GM18868 (cell line): Measurements from ENCODE around the gene UBE2F.
"Not testable (repeated sequence)": the region's sequence is repeated elsewhere in the genome, so short reads cannot be mapped to it uniquely, and the experiment has no call there.

Experiments used
- ATAC-seq: cut with Tn5 transposase; IDR thresholded peaks from one replicate; pipeline ENCODE4 v1.9.1; 2021; ENCODE audit warnings: mild to moderate bottlenecking, moderate library complexity; ENCODE audit not compliant: unreplicated experiment

Gene UBE2F

GRCh38 chr2:238013806-238014205 is 47.0 kb downstream of the UBE2F start:
- no peak for ATAC-seq

- no peak for ATAC-seq
These were observed 48.9 kb downstream of the UBE2F start for GRCh38 chr2:238015705-238016104.

DNA sequence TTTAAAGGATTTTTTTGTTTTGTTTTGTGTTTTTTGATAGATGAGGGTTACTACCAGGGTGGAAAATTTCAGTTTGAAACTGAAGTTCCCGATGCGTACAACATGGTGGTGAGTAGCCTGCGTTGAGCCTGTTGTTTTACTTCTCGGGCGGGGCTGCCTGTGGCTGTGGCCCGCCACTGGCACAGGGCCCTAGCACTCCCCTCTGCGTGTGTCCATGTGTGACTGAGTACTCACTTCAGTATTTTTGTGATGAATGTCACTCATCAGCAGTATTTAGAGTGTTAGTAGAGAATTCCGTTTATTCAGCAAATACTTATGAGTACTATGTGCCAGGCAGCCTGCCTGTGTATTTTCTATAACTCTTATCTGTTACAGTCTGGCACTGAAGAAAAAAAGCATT is 49.7 kb downstream of the UBE2F start:
- ATAC-seq = no peak

- ATAC-seq = no peak
These were observed 53.1 kb downstream of the UBE2F start for GRCh38 chr2:238019962-238020361.

DNA sequence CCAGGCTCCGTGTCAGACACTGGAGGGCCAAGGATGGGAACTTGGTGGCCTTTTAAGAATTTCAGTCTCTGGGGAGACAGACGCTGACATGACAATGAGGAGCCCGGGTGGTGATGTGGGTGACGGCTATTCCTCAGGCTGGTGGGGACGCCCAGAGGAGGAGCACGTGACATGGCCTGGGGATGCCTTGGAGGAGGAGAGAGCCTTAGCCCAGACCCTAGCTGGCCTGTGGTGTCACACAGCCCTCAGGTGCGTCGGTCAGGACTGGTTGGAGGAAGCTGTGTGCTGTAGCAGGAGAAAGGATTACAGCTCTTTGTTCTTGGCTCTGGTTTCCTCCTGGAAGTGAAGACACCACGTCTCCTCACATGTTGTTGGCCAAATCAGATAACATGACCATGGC is 54.0 kb downstream of the UBE2F start:
- ATAC-seq = no peak

- no peak for ATAC-seq
These were observed 54.5 kb downstream of the UBE2F start for GRCh38 chr2:238021327-238021726.

DNA sequence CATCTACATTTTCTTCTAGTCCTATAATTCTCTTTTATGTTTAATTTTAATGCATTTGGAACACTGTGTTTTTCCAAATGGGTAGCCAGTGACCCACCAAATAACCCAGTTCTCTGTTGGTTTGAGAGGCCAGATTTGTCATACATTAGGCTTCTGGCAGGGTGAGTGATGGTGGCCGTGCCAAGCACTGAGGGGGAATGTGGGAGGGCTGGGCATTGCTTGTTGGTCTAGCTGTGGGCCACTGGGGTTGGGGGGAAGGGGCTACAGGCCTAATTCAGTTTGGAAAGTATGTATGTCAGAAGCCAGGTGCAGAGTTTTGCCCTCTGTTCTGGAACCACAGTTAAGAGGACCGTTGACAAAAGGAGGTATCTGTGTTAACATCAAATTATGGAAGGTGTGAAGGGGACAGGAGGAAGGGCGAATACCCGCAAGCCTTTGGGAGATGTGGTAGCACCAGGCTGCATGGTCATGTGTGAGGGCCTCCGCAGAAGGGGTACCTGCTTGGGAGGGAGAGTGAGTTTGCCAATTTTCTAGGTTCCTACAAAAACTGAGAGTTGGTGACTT is 55.9 kb downstream of the UBE2F start:
- ATAC-seq = no peak

DNA sequence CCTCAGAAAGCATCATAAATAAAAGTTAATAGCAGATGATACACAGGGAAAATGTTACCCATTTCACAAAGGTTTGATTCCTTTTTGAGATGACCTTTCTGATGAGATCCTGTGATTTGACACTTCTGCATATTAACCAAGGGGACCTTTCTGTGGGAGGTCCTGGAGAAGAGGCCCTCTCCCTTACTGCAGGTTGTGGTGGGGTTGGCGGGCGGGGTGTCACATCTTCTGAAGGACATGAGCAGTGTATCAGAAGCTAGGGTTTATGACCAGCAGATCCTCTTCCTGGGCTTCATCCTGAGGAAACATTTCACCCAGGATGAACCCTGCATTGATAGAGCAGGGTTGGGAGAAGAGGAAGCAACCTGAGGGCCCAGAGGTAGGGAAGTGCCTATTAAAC is 56.8 kb downstream of the UBE2F start:
- no peak for ATAC-seq

GRCh38 chr2:238024986-238025385 is 58.2 kb downstream of the UBE2F start:
- ATAC-seq = no peak

DNA sequence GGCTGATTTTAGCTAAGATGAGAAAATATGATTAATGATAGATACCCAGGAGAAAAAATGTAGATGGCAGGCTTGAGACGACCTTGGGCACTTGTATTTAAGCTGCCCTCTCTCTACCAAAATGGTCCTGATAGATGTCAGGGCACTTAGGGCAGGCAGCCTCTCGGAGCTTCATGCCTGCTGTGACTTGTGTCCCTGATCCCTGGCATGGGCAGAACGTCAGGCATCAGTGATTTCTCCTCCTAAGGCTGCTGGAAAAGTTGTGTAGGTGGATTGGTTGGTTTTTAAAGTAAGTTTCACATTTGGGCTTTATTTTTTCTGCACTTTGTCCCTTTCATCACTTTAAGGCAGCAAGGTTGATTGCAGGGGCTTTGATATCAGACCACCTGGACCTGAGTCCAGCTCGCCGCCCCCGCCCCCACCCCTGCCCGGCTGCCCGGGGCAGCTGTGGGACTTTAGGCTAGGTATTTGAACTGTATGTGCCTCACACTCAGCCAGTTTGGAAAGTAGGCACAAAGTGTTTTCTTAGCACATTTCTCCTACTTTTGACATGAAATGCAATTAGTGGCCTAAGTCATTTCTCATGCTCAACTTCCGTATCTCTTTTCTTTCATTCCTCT is 59.0 kb downstream of the UBE2F start:
- ATAC-seq = no peak

DNA sequence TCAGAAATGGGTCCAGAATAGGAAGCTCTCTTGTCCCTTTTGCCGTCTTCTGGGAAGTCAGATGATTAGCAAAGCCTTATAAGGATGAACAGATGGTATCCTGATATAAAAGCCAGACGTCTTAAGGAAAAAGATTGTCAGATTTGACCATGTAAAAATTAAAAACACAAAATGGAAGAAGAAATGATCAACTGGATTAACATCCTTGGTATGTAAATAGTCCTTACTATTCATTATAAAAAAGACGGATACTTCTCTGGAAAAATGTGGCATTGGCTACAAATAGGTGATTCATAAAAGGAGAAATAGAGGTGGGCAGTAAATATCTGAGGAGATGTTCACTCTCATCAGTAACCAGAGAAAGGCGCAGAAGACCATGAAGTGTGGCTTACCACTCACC is 60.2 kb downstream of the UBE2F start:
- ATAC-seq = no peak

DNA sequence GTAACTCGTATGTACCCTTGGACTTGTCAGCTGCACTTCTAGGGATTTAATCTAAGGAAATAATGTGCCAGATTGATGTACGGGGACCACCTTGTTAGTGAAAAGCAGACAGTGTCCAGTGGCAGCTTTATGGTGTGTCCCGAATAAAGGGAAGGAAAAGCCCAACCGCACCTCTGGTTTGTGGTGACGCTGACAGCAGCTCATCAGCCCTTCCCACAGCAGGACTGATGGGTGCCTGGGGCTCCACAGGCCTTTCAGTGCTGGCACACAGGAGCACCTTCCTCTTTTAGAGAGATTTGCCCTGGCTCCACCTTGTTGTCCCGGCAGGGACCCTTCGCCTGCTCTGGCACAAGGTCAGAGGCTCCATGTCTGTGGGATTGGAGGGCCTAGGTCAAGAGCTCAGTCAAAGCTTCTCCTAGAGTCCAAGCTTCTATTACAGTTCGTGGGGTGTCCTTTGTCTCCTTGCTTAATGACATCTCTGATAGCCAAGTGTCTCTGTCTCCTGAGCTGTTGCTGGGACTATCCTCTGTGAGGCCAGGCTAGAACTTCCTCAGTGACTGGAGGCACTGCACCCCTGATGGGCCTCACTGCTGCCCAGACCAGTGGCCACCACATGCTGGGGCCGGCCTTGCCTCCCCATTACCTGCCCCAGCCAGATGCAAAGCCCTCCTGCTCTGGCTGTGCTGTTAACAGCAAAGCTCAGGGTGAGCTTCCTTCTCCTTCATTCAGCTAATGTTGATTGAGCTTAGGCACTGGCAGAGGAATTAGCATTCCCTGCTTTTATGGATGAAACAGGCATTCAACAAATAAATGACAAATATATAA is 61.0 kb downstream of the UBE2F start:
- no peak for ATAC-seq

- no peak for ATAC-seq
These were observed 63.0 kb downstream of the UBE2F start for GRCh38 chr2:238029853-238030252.

- no peak for ATAC-seq
These were observed 63.8 kb downstream of the UBE2F start for GRCh38 chr2:238030422-238031155.

GRCh38 chr2:238031751-238032150 is 64.9 kb downstream of the UBE2F start:
- ATAC-seq = no peak

GRCh38 chr2:238032755-238033337 is 66.0 kb downstream of the UBE2F start:
- ATAC-seq = no peak

DNA sequence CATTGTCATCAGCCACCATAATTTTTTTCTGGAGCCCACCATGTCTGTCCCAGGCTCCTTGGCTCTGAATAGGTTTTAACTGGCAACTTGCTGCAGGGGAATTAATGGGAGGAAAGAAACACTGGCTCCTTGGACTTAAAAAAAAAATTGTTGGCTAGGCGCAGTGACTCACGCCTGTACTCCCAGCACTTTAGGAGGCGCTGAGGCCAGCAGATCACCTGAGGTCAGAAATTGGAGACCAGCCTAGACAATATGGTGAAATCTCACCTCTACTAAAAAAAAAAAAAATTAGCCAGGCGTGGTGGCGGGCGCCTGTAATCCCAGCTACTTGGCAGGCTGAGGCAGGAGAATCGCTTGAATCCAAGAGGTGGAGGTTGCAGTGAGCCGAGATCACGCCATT is 67.2 kb downstream of the UBE2F start:
- ATAC-seq = not testable (repeated sequence)

- ATAC-seq = no peak
These were observed 71.4 kb downstream of the UBE2F start for GRCh38 chr2:238038203-238038602.

DNA sequence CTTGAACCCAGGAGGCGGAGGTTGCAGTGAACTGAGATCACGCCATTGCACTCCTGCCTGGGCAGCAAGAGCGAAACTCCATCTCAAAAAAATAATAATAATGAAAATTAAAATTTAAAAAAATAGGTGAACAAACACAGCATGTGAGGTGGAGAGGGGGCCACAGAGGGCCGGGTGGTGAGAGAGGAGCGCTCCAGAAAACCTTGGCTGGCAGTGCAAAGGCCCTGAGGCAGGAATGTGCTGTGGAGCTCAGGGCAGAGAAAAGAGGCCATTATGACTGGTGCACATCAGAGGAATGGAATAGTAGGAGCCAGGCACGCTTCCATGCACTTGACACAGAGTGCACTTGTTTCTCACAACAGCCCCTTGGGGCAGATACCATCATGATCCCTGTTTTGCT is 72.3 kb downstream of the UBE2F start:
- ATAC-seq = no peak

GRCh38 chr2:238039985-238040384 is 73.2 kb downstream of the UBE2F start:
- ATAC-seq = no peak

DNA sequence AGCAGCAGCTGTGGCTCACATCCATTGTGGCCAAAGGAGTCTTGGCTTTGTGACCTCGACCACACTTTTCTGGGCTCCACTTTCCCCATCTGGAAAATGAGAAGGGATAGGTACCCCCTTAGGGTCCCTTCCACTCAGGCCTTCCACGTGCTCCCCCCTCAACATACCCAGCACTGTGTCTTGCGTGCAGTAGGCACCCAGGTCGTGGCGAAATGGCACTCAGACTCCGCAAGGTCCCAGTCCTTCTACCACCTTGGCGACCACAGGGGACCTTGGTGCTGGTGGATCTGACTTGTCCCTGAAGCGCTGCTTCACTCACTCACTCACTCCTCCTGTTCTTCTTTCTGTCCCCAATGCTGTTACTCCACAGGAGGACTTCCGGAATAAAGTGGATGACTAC is 74.1 kb downstream of the UBE2F start:
- no peak for ATAC-seq
